Fibroblast of lung (primary cell): ENCODE data around the gene MICAL1.

Source experiments
- CTCF ChIP-seq, 2 donors: IDR thresholded peaks in 1 of 2; conservative IDR thresholded peaks in 1 of 2; 1 replicate in 1 of 2; 2 replicates in 1 of 2; pipeline ENCODE4 v1.5.1; 2011 to 2012; ENCODE audit warnings: low read length in 2 of 2, control low read depth in 1 of 2, inconsistent platforms in 1 of 2, low read depth in 1 of 2, mild to moderate bottlenecking in 1 of 2
- EZH2 ChIP-seq: IDR thresholded peaks from 2 replicates; pipeline ENCODE4 v1.5.1; 2012; ENCODE audit warnings: low read length, control low read depth, mild to moderate bottlenecking; ENCODE audit errors: missing control alignments

GRCh38 chr6:109477184-109477583, 21.6 kb upstream of the MICAL1 start:
- TF ChIP-seq CTCF (conservative IDR thresholded peaks at IDR 0.05 in 1 of 2, IDR thresholded peaks at IDR 0.05 in 1 of 2; ENCODE audit: low read depth in 1 of 2, low read length in 2 of 2) (no peak), EZH2 (no peak)
